Measurements from ENCODE around the gene CCDC92B. TPM values are rescaled to one million over a fixed set of nuclear protein-coding genes. Genes with fewer than 3 reads are reported as not detected.

CCDC92B gene
- total RNA-seq, 1 experiment from 2014 or later: 15.2 TPM

- TF ChIP-seq ZNF317 (CRISPR knock-in tag; IDR thresholded peaks at IDR 0.05; ENCODE audit: borderline replicate concordance, low read depth) (no peak), ZNF121 (CRISPR knock-in tag; IDR thresholded peaks at IDR 0.05) (no peak), CBFB (CRISPR knock-in tag; IDR thresholded peaks at IDR 0.05; ENCODE audit: low read depth) (no peak), NFE2L1 (CRISPR knock-in tag; IDR thresholded peaks at IDR 0.05) (no peak), NR2C2 (CRISPR knock-in tag; IDR thresholded peaks at IDR 0.05) (no peak), CREM (CRISPR knock-in tag; IDR thresholded peaks at IDR 0.05) (no peak), ESRRA (CRISPR knock-in tag; IDR thresholded peaks at IDR 0.05; ENCODE audit: borderline replicate concordance) (no peak), GTF2I (CRISPR knock-in tag; conservative IDR thresholded peaks at IDR 0.05) (no peak), E2F5 (CRISPR knock-in tag; IDR thresholded peaks at IDR 0.05) (no peak), STAT6 (CRISPR knock-in tag; conservative IDR thresholded peaks at IDR 0.05; ENCODE audit: low read depth) (no peak), FOXP1 (CRISPR knock-in tag; IDR thresholded peaks at IDR 0.05; ENCODE audit: borderline replicate concordance) (no peak), TEAD4 (CRISPR knock-in tag; IDR thresholded peaks at IDR 0.05) (no peak), IRF2 (CRISPR knock-in tag; IDR thresholded peaks at IDR 0.05; ENCODE audit: borderline replicate concordance, low read depth) (no peak)
- TF ChIP-seq, protein P1, sequence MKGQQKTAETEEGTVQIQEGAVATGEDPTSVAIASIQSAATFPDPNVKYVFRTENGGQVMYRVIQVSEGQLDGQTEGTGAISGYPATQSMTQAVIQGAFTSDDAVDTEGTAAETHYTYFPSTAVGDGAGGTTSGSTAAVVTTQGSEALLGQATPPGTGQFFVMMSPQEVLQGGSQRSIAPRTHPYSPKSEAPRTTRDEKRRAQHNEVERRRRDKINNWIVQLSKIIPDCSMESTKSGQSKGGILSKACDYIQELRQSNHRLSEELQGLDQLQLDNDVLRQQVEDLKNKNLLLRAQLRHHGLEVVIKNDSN (CRISPR knock-in tag; IDR thresholded peaks at IDR 0.05): no peak
- TF ChIP-seq, protein P2, sequence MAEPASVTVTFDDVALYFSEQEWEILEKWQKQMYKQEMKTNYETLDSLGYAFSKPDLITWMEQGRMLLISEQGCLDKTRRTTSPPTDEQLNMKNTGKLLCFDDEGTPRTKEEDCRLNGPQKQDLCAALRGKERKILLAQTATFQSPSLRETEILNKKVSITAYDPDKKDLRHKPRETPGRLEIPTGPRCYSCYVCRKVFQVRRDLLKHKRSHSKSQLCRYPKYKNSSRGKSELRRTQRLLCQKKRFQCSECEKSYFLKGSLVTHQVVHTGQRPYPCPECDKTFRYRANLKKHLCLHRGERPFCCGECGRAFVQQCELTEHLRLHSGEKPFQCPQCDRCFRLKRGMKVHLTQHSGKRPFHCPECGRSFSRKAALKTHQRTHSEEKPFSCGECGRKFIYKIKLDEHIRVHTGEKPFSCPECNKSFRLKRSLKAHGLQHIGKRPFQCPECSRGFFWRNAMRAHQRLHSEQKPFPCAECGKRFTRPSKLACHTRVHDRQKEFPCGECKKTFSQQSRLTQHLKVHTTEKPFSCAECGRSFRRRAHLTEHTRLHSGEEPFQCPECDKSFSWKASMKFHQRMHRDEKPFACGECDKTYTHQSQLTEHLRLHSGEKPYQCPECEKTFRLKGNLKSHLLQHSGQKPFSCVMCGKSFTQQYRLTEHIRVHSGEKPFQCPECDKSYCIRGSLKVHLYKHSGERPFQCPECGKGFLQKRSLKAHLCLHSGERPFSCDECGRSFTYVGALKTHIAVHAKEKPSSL (CRISPR knock-in tag; conservative IDR thresholded peaks at IDR 0.05): no peak
- TF ChIP-seq, protein P3, sequence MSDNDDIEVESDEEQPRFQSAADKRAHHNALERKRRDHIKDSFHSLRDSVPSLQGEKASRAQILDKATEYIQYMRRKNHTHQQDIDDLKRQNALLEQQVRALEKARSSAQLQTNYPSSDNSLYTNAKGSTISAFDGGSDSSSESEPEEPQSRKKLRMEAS (CRISPR knock-in tag; IDR thresholded peaks at IDR 0.05): no peak
- TF ChIP-seq, protein P4, sequence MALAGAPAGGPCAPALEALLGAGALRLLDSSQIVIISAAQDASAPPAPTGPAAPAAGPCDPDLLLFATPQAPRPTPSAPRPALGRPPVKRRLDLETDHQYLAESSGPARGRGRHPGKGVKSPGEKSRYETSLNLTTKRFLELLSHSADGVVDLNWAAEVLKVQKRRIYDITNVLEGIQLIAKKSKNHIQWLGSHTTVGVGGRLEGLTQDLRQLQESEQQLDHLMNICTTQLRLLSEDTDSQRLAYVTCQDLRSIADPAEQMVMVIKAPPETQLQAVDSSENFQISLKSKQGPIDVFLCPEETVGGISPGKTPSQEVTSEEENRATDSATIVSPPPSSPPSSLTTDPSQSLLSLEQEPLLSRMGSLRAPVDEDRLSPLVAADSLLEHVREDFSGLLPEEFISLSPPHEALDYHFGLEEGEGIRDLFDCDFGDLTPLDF (CRISPR knock-in tag; IDR thresholded peaks at IDR 0.05): no peak
- ChIA-PET CTCF (interaction anchor here (1.9 kb wide), 1 partner anchor 319 kb away, joined by 9 read pairs; no protein-coding TSS in a partner anchor), POLR2A (no interaction called here)
- Mint-ChIP-seq H3K27me3 (ENCODE audit: low read depth) (no peaks in the 10 kb centered on the region), H3K27ac (no peak overlapping the region), H3K4me1 (peaks cover 14% of the 10 kb centered on the region), H3K4me3 (no peak overlapping the region), H3K36me3 (peaks cover 20% of the 10 kb centered on the region), H3K9me3 (no peaks in the 10 kb centered on the region)
- ATAC-seq (no peak), DNase-seq (ENCODE audit: low spot score) (peak; percentile 10)
These were observed 48.1 kb downstream of the CCDC92B start for GRCh38 chr17:2701161-2701995.

Measured in WTC11 (cell line).